Suprapubic skin (tissue), 4 donors: ENCODE measurements around the gene ZCCHC24.

Experiments used
- EP300 ChIP-seq: sonication (generic); formaldehyde crosslinking; IDR thresholded peaks from one replicate; pipeline ENCODE4 v1.6.1; 2017; ENCODE audit warnings: antibody characterized with exemption
- POLR2A ChIP-seq, 2 donors: fragments of 450-650 bp; IDR thresholded peaks; one replicate each; pipeline ENCODE4 v1.6.1; 2017; ENCODE audit warnings: antibody characterized with exemption in 2 of 2, mild to moderate bottlenecking in 2 of 2, moderate library complexity in 2 of 2
- POLR2AphosphoS5 ChIP-seq, 3 donors: sonication (generic); formaldehyde crosslinking; IDR thresholded peaks; one replicate each; pipeline ENCODE4 v1.6.1; 2017; ENCODE audit warnings: antibody characterized with exemption in 3 of 3
- TF ChIP-seq, protein P1 (sequence below), 2 donors: fragments of 200-600 bp in 1 of 2; fragments of 450-650 bp in 1 of 2; sonication (generic) in 1 of 2; IDR thresholded peaks; one replicate each; pipeline ENCODE4 v1.5.1; 2016 to 2019; ENCODE audit warnings: antibody characterized with exemption in 2 of 2, mild to moderate bottlenecking in 1 of 2, moderate library complexity in 1 of 2

DNA sequence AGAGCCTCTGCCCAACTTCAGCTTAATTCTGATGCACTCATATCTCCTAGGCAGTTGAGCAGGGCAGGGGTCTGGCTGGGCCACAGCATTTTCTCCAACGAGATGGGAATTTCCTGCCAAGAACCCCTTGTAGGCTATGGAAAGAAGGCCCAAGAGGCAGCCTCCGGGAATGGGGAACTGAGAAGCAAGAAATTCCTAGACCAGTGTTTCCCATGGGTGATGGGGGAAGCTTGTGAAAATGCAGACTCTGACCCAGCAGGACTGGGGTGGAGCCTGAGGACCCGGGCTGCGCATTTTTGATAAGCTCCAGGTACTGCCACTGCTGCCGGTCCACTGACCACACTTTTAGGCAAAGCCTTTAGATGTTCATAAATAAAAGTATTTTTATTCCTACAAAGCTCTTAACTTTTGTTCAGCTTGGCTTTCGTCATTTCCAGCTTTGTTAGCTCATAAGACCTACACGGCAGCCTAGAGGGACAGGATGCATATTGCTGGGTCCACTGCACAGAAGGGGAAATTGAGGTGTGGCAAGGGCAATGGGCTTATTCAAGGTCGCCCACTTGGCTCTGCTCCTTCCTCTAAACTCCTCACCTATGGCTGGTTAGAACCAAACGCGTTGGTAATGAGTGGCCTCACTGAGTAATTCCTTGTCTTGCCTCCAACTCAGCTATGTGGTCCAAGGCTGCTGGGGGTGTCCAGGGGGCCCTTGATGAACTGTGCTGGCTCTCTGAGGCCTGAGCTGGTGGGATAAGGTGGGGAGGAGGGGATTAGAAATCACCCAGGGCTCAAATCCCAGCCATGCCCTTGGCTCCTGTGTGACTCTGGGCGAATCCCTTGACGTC, 29.5 kb downstream of the ZCCHC24 start:
- TF ChIP-seq POLR2A (IDR thresholded peaks at IDR 0.05) (no peak), POLR2AphosphoS5 (IDR thresholded peaks at IDR 0.05) (no peak), EP300 (no peak)
- TF ChIP-seq, protein P1, sequence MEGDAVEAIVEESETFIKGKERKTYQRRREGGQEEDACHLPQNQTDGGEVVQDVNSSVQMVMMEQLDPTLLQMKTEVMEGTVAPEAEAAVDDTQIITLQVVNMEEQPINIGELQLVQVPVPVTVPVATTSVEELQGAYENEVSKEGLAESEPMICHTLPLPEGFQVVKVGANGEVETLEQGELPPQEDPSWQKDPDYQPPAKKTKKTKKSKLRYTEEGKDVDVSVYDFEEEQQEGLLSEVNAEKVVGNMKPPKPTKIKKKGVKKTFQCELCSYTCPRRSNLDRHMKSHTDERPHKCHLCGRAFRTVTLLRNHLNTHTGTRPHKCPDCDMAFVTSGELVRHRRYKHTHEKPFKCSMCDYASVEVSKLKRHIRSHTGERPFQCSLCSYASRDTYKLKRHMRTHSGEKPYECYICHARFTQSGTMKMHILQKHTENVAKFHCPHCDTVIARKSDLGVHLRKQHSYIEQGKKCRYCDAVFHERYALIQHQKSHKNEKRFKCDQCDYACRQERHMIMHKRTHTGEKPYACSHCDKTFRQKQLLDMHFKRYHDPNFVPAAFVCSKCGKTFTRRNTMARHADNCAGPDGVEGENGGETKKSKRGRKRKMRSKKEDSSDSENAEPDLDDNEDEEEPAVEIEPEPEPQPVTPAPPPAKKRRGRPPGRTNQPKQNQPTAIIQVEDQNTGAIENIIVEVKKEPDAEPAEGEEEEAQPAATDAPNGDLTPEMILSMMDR (IDR thresholded peaks at IDR 0.05), result no peak
